Esophagus (tissue), 2 donors: Measurements from ENCODE around the gene HOXA5. TPM values are rescaled to one million over a fixed set of nuclear protein-coding genes. Genes with fewer than 3 reads are reported as not detected.

Source experiments
- H3K27ac ChIP-seq, 2 donors: one replicate each; pipeline ENCODE4 v1.5.1; 2013; ENCODE audit warnings: low read depth in 2 of 2, mild to moderate bottlenecking in 2 of 2, inconsistent platforms in 1 of 2, low read length in 1 of 2, moderate library complexity in 1 of 2
- H3K27me3 ChIP-seq, 2 donors: one replicate each; pipeline ENCODE4 v1.6.1; 2013; ENCODE audit warnings: low read length in 2 of 2, control low read depth in 1 of 2, mild to moderate bottlenecking in 1 of 2; ENCODE audit not compliant: insufficient read depth in 2 of 2, control insufficient read depth in 1 of 2
- H3K36me3 ChIP-seq, 2 donors: one replicate each; pipeline ENCODE4 v1.6.1; 2013; ENCODE audit warnings: low read length in 1 of 2; ENCODE audit not compliant: control insufficient read depth in 2 of 2, insufficient read depth in 2 of 2
- H3K4me1 ChIP-seq, 2 donors: one replicate each; pipeline ENCODE4 v1.6.1; 2013; ENCODE audit warnings: low read length in 1 of 2; ENCODE audit not compliant: control insufficient read depth in 2 of 2, insufficient read depth in 2 of 2
- H3K4me3 ChIP-seq, 2 donors: one replicate each; pipeline ENCODE4 v1.5.1; 2013; ENCODE audit warnings: low read length in 2 of 2, mild to moderate bottlenecking in 2 of 2, low read depth in 1 of 2, moderate library complexity in 1 of 2
- H3K9me3 ChIP-seq, 2 donors: one replicate each; pipeline ENCODE4 v1.6.1; 2013; ENCODE audit warnings: mild to moderate bottlenecking in 2 of 2, low read depth in 1 of 2, low read length in 1 of 2, moderate library complexity in 1 of 2; ENCODE audit not compliant: control insufficient read depth in 2 of 2, insufficient read depth in 1 of 2
- WGBS, 2 donors: extraction: QIAGEN DNeasy Blood & Tissue Kit; methylation state at CpG; one replicate each; pipeline ENCODE4 v1.1.7; 2013; 5-methylcytosine and 5-hydroxymethylcytosine counted together
- polyA plus RNA-seq, 2 donors: library from polyadenylated mRNA; stranded (reverse); fragments of 200-250 nt; gene quantifications; one replicate each; pipeline ENCODE4 v1.2.3, GENCODE V29; 2013
- donor health status: healthy with polysubstance abuse.
- donor health status: Bipolar disorder and iron deficiency.

HOXA5 gene
- polyA plus RNA-seq, 2 donors: 1.7 to 3.5 TPM

GRCh38 chr7:27171325-27171636 lies 27.8 kb upstream of the HOXA5 start:
- H3K27ac ChIP-seq: no peak overlapping the region
- H3K27me3 ChIP-seq: peaks cover 10 to 63% of the 10 kb centered on the region in 2 donors
- peaks cover 2 to 5% of the 10 kb centered on the region in 2 donors for H3K4me1 ChIP-seq
- H3K36me3 ChIP-seq: no peaks in the 10 kb centered on the region
- peaks cover 0 to 4% of the 10 kb centered on the region in 2 donors for H3K9me3 ChIP-seq
- no peak overlapping the region for H3K4me3 ChIP-seq
- whole genome bisulfite sequencing, 2 donors: 5 to 11% methylated on average over 8 of the region's 8 CpGs

- peaks cover 2 to 7% of the 10 kb centered on the region in 2 donors for H3K4me1 ChIP-seq
- WGBS, 2 donors: 31 to 33% methylated on average over 11 of the region's 11 CpGs
- no peak overlapping the region for H3K4me3 ChIP-seq
- peaks cover 0 to 8% of the 10 kb centered on the region in 2 donors for H3K9me3 ChIP-seq
- H3K27ac ChIP-seq: no peak overlapping the region
- H3K27me3 ChIP-seq: peaks cover 5 to 69% of the 10 kb centered on the region in 2 donors
- no peaks in the 10 kb centered on the region for H3K36me3 ChIP-seq
Measured at GRCh38 chr7:27170426-27171324, 27.2 kb upstream of the HOXA5 start.

GRCh38 chr7:27169658-27170425 lies 26.4 kb upstream of the HOXA5 start:
- Histone ChIP-seq H3K36me3 (no peaks in the 10 kb centered on the region), H3K4me1 (peaks cover 2 to 7% of the 10 kb centered on the region in 2 donors), H3K9me3 (peaks cover 0 to 12% of the 10 kb centered on the region in 2 donors), H3K27me3 (peaks cover 5 to 73% of the 10 kb centered on the region in 2 donors), H3K4me3 (peak overlapping the region in 1 of 2 donors; percentile 35), H3K27ac (no peak overlapping the region)
- WGBS, 2 donors: 4 to 5% methylated on average over 42 to 46 of the region's 46 CpGs

GRCh38 chr7:27168265-27168947 lies 24.9 kb upstream of the HOXA5 start:
- peaks cover 5 to 69% of the 10 kb centered on the region in 2 donors for H3K27me3 ChIP-seq
- H3K36me3 ChIP-seq: no peaks in the 10 kb centered on the region
- no peak overlapping the region for H3K27ac ChIP-seq
- no peak overlapping the region for H3K4me3 ChIP-seq
- H3K9me3 ChIP-seq: peaks cover 0 to 12% of the 10 kb centered on the region in 2 donors
- peaks cover 2 to 7% of the 10 kb centered on the region in 2 donors for H3K4me1 ChIP-seq
- 30 to 56% methylated on average over 25 of the region's 25 CpGs for WGBS, 2 donors

GRCh38 chr7:27167916-27168264 lies 24.4 kb upstream of the HOXA5 start:
- Histone ChIP-seq H3K4me3 (no peak overlapping the region), H3K9me3 (peaks cover 0 to 12% of the 10 kb centered on the region in 2 donors)
- 38 to 59% methylated on average over 4 of the region's 4 CpGs for WGBS, 2 donors

GRCh38 chr7:27166531-27167505 lies 23.3 kb upstream of the HOXA5 start:
- H3K27me3 ChIP-seq: peaks cover 5 to 54% of the 10 kb centered on the region in 2 donors
- H3K4me1 ChIP-seq: peaks cover 0 to 2% of the 10 kb centered on the region in 2 donors
- no peak overlapping the region for H3K4me3 ChIP-seq
- no peak overlapping the region for H3K27ac ChIP-seq
- no peaks in the 10 kb centered on the region for H3K36me3 ChIP-seq
- H3K9me3 ChIP-seq: peaks cover 0 to 12% of the 10 kb centered on the region in 2 donors
- 16 to 20% methylated on average over 50 of the region's 50 CpGs for WGBS, 2 donors

More at GRCh38 chr7:27167916-27168264, 24.4 kb upstream of the HOXA5 start:
- peaks cover 5 to 65% of the 10 kb centered on the region in 2 donors for H3K27me3 ChIP-seq
- H3K36me3 ChIP-seq: no peaks in the 10 kb centered on the region
- peaks cover 2 to 4% of the 10 kb centered on the region in 2 donors for H3K4me1 ChIP-seq
- H3K27ac ChIP-seq: no peak overlapping the region

GRCh38 chr7:27165996-27166530 lies 22.6 kb upstream of the HOXA5 start:
- H3K27ac ChIP-seq: no peak overlapping the region
- H3K27me3 ChIP-seq: peaks cover 5 to 52% of the 10 kb centered on the region in 2 donors
- H3K36me3 ChIP-seq: no peaks in the 10 kb centered on the region
- 12 to 15% methylated on average over 41 to 46 of the region's 46 CpGs for WGBS, 2 donors
- peaks cover 0 to 2% of the 10 kb centered on the region in 2 donors for H3K4me1 ChIP-seq
- H3K4me3 ChIP-seq: peak overlapping the region in 1 of 2 donors; percentile 10
- peaks cover 0 to 12% of the 10 kb centered on the region in 2 donors for H3K9me3 ChIP-seq

- Histone ChIP-seq H3K4me3 (peak within 1 kb of the TSS; percentile 10 to 18), H3K4me1 (peaks cover 2 to 4% of the 10 kb centered on the region in 2 donors), H3K36me3 (no peaks in the 10 kb centered on the region), H3K9me3 (peaks cover 0 to 12% of the 10 kb centered on the region in 2 donors), H3K27me3 (peaks cover 5 to 52% of the 10 kb centered on the region in 2 donors), H3K27ac (no peak within 1 kb of the TSS)
- WGBS, 2 donors: 10 to 11% methylated on average over 82 of the region's 82 CpGs
Measured at GRCh38 chr7:27165089-27165995, 21.9 kb upstream of the HOXA5 start, which contains the start of gene HOXA9. HOXA9 (minus strand) TSS chr7:27165537; CDS start chr7:27165457, 80 bp downstream.
